ENCODE data around the gene GLIS1. TPM values are rescaled to one million over a fixed set of nuclear protein-coding genes. Genes with fewer than 3 reads are reported as not detected.

GLIS1 gene
- total and polyA plus RNA-seq, 2 donors: 0.42 to 2.0 TPM

GRCh38 chr1:53732912-53733317, 6.0 kb downstream of the GLIS1 start:
- H3K27ac ChIP-seq (ENCODE audit: low read depth): no peak overlapping the region
- H3K4me3 ChIP-seq (ENCODE audit: low read depth, low read length): no peak overlapping the region
- no peaks in the 10 kb centered on the region for H3K36me3 ChIP-seq (ENCODE audit: insufficient read depth)
- WGBS: 49% methylated on average over 6 of the region's 6 CpGs
- DNase-seq (ENCODE audit: extremely low spot score): no peak
- no peaks in the 10 kb centered on the region for H3K4me1 ChIP-seq (ENCODE audit: insufficient read depth)

- Histone ChIP-seq H3K27ac (ENCODE audit: low read depth) (no peak overlapping the region), H3K4me1 (ENCODE audit: insufficient read depth) (no peaks in the 10 kb centered on the region), H3K36me3 (ENCODE audit: insufficient read depth) (no peaks in the 10 kb centered on the region), H3K4me3 (ENCODE audit: low read depth, low read length) (no peak overlapping the region)
- no peak for DNase-seq (ENCODE audit: extremely low spot score)
- 53% methylated on average over 3 of the region's 3 CpGs for WGBS
Observed at GRCh38 chr1:53732409-53732808, 6.6 kb downstream of the GLIS1 start.

GRCh38 chr1:53731779-53732305, 7.1 kb downstream of the GLIS1 start:
- DNase-seq (ENCODE audit: extremely low spot score): no peak
- no peaks in the 10 kb centered on the region for H3K4me1 ChIP-seq (ENCODE audit: insufficient read depth)
- no peak overlapping the region for H3K27ac ChIP-seq (ENCODE audit: low read depth)
- no peaks in the 10 kb centered on the region for H3K36me3 ChIP-seq (ENCODE audit: insufficient read depth)
- WGBS: 89% methylated on average over 8 of the region's 8 CpGs
- H3K4me3 ChIP-seq (ENCODE audit: low read depth, low read length): no peak overlapping the region

- DNase-seq (ENCODE audit: extremely low spot score): no peak
- WGBS: 93% methylated on average over 10 of the region's 10 CpGs
- H3K27ac ChIP-seq (ENCODE audit: low read depth): no peak overlapping the region
- H3K36me3 ChIP-seq (ENCODE audit: insufficient read depth): no peaks in the 10 kb centered on the region
- H3K4me1 ChIP-seq (ENCODE audit: insufficient read depth): no peaks in the 10 kb centered on the region
- H3K4me3 ChIP-seq (ENCODE audit: low read depth, low read length): no peak overlapping the region
Observed at GRCh38 chr1:53731043-53731600, 7.8 kb downstream of the GLIS1 start.

GRCh38 chr1:53730224-53730865, 8.6 kb downstream of the GLIS1 start:
- Histone ChIP-seq H3K36me3 (ENCODE audit: insufficient read depth) (no peaks in the 10 kb centered on the region), H3K27ac (ENCODE audit: low read depth) (no peak overlapping the region), H3K4me3 (ENCODE audit: low read depth, low read length) (no peak overlapping the region), H3K4me1 (ENCODE audit: insufficient read depth) (no peaks in the 10 kb centered on the region)
- no peak for DNase-seq (ENCODE audit: extremely low spot score)
- WGBS: 85% methylated on average over 12 of the region's 12 CpGs

GRCh38 chr1:53729456-53730223, 9.3 kb downstream of the GLIS1 start:
- no peaks in the 10 kb centered on the region for H3K36me3 ChIP-seq (ENCODE audit: insufficient read depth)
- no peaks in the 10 kb centered on the region for H3K4me1 ChIP-seq (ENCODE audit: insufficient read depth)
- no peak overlapping the region for H3K27ac ChIP-seq (ENCODE audit: low read depth)
- DNase-seq (ENCODE audit: extremely low spot score): no peak
- H3K4me3 ChIP-seq (ENCODE audit: low read depth, low read length): no peak overlapping the region
- WGBS: 85% methylated on average over 16 of the region's 16 CpGs

- DNase-seq (ENCODE audit: extremely low spot score): no peak
- WGBS: 78% methylated on average over 17 of the region's 17 CpGs
- H3K27ac ChIP-seq (ENCODE audit: low read depth): no peak overlapping the region
- H3K36me3 ChIP-seq (ENCODE audit: insufficient read depth): no peaks in the 10 kb centered on the region
- H3K4me3 ChIP-seq (ENCODE audit: low read depth, low read length): no peak overlapping the region
- no peaks in the 10 kb centered on the region for H3K4me1 ChIP-seq (ENCODE audit: insufficient read depth)
Observed at GRCh38 chr1:53728702-53729455, 10.1 kb downstream of the GLIS1 start.

- Histone ChIP-seq H3K36me3 (ENCODE audit: insufficient read depth) (no peaks in the 10 kb centered on the region), H3K27ac (ENCODE audit: low read depth) (no peak overlapping the region), H3K4me3 (ENCODE audit: low read depth, low read length) (no peak overlapping the region), H3K4me1 (ENCODE audit: insufficient read depth) (no peaks in the 10 kb centered on the region)
- no peak for DNase-seq (ENCODE audit: extremely low spot score)
- WGBS: 87% methylated on average over 1 of the region's 1 CpG
Observed at GRCh38 chr1:53728196-53728595, 10.8 kb downstream of the GLIS1 start.

- Histone ChIP-seq H3K4me3 (ENCODE audit: low read depth, low read length) (no peak overlapping the region), H3K36me3 (ENCODE audit: insufficient read depth) (no peaks in the 10 kb centered on the region), H3K27ac (ENCODE audit: low read depth) (no peak overlapping the region), H3K4me1 (ENCODE audit: insufficient read depth) (no peaks in the 10 kb centered on the region)
- no peak for DNase-seq (ENCODE audit: extremely low spot score)
- 96% methylated on average over 7 of the region's 7 CpGs for WGBS
Observed at GRCh38 chr1:53727461-53728092, 11.4 kb downstream of the GLIS1 start.

- no peak for DNase-seq (ENCODE audit: extremely low spot score)
- Histone ChIP-seq H3K27ac (ENCODE audit: low read depth) (no peak overlapping the region), H3K4me3 (ENCODE audit: low read depth, low read length) (no peak overlapping the region), H3K36me3 (ENCODE audit: insufficient read depth) (no peaks in the 10 kb centered on the region), H3K4me1 (ENCODE audit: insufficient read depth) (no peaks in the 10 kb centered on the region)
- WGBS: 92% methylated on average over 8 of the region's 8 CpGs
Observed at GRCh38 chr1:53726009-53726600, 12.9 kb downstream of the GLIS1 start.

GRCh38 chr1:53725238-53725689, 13.7 kb downstream of the GLIS1 start:
- DNase-seq (ENCODE audit: extremely low spot score): no peak
- no peak overlapping the region for H3K27ac ChIP-seq (ENCODE audit: low read depth)
- 44% methylated on average over 6 of the region's 6 CpGs for WGBS
- H3K36me3 ChIP-seq (ENCODE audit: insufficient read depth): no peaks in the 10 kb centered on the region
- H3K4me3 ChIP-seq (ENCODE audit: low read depth, low read length): no peak overlapping the region
- no peaks in the 10 kb centered on the region for H3K4me1 ChIP-seq (ENCODE audit: insufficient read depth)

- no peaks in the 10 kb centered on the region for H3K36me3 ChIP-seq (ENCODE audit: insufficient read depth)
- no peak for DNase-seq (ENCODE audit: extremely low spot score)
- 83% methylated on average over 1 of the region's 1 CpG for WGBS
- H3K27ac ChIP-seq (ENCODE audit: low read depth): no peak overlapping the region
- H3K4me3 ChIP-seq (ENCODE audit: low read depth, low read length): no peak overlapping the region
- no peaks in the 10 kb centered on the region for H3K4me1 ChIP-seq (ENCODE audit: insufficient read depth)
Observed at GRCh38 chr1:53722025-53722424, 16.9 kb downstream of the GLIS1 start.

- H3K4me1 ChIP-seq (ENCODE audit: insufficient read depth): no peaks in the 10 kb centered on the region
- DNase-seq (ENCODE audit: extremely low spot score): no peak
- WGBS: 63% methylated on average over 4 of the region's 4 CpGs
Observed at GRCh38 chr1:53721088-53721487, 17.9 kb downstream of the GLIS1 start.

More at GRCh38 chr1:53721088-53721487, 17.9 kb downstream of the GLIS1 start:
- H3K36me3 ChIP-seq (ENCODE audit: insufficient read depth): no peaks in the 10 kb centered on the region
- no peak overlapping the region for H3K27ac ChIP-seq (ENCODE audit: low read depth)
- H3K4me3 ChIP-seq (ENCODE audit: low read depth, low read length): no peak overlapping the region
